HG03175 (cell line): ENCODE results near the gene DNAH2.
"Not testable (repeated sequence)": the region's sequence is repeated elsewhere in the genome, so short reads cannot be mapped to it uniquely, and the experiment has no call there.

Experiments
- ATAC-seq: cut with Tn5 transposase; IDR thresholded peaks from one replicate; pipeline ENCODE4 v1.9.1; 2021; ENCODE audit warnings: mild to moderate bottlenecking, moderate library complexity; ENCODE audit not compliant: unreplicated experiment

Gene DNAH2

DNA sequence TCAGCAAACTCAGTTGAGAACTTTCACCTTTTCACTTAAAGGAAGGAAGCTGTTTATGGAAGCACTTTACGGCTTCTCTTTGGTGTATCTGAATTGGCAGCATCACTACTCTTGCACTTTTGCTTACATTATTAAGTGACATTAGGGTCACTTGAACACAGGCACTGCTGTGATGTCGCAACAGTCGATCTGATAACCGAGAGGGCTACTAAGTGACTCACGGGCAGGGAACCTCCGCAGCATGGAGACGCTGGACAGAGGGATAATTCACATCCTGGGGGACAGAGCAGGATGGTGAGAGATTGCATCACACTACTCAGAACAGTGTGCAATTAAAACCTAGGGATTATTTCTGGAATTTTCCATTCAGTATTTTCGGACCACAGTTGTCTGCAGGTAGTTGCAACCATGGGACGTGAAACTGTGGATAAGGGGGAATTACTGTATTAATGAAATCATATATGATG lies 56.5 kb downstream of the DNAH2 start:
- ATAC-seq: no peak

DNA sequence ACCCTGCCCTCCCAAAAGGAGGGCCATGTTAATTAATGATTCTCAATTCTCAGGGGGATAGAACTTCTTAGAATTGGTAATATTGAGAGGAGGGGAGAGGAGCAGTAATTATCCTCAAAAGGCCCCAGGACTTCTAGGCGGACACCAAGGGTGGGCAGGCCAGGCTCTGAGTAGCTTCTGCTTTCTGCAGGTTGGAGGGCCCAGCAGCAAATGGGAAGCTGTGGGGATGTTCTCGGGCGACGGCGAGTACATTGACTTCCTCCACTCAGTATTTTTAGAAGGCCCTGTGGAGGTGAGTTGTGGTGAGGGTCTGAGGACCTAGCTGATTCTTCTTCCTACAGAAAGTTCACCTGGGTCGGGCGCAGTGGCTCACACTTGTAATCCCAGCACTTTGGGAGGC lies 57.5 kb downstream of the DNAH2 start:
- no peak for ATAC-seq

DNA sequence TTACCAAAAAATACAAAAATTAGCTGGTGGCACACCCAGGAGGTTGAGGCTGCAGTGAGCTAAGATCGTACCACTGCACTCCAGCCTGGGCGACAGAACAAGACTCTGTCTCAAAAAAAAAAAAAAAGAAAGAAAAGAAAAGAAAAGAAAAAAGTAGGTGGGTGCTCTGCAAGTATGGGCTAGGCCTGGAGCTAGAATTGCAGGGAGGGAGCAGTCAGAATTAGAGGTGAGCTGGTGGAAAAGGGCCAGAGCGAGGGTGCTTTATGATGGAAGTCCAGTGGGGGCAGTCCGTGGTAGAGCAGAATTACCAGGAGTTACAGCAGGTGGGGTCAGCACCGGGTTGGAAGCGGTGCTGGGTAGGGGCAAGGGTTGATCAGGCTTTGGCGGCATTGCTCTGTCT lies 59.5 kb downstream of the DNAH2 start:
- ATAC-seq: no peak

DNA sequence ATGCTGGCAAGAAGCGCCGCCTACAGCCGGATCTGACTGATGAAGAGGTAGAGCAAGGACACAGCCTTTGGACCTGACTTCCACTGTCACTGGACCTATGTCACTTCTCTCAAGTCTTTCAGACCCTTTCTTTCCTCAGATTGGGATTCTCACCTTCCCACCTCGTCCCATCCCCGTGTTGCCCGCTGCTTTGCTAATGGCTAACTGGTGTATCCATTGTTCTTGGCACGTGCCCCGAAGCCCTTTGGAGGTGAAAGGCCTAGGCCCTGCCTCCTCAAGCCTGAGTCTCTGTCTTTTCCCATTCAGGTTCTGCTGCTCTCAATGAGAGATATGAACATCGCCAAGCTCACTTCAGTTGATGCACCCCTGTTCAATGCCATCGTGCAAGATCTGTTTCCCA lies 63.2 kb downstream of the DNAH2 start:
- ATAC-seq: no peak

DNA sequence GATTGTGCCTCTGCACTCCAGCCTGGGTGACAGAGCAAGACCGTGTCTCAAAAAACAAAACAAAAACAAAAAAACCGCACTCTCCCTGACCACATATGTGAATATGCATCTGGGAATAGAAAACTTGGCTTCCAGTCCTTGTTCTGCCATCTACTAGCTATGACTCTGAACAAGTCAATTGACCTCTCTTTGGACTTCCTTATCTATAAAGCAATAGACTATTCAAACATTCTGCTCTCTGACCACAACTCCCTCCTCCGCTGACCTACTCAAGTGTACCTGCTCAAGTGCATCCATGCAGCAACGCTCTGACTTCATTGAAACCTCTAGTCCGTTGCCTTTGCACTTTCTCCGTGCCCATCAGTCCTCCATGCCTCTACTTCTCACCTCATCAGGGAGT lies 63.9 kb downstream of the DNAH2 start:
- no peak for ATAC-seq

DNA sequence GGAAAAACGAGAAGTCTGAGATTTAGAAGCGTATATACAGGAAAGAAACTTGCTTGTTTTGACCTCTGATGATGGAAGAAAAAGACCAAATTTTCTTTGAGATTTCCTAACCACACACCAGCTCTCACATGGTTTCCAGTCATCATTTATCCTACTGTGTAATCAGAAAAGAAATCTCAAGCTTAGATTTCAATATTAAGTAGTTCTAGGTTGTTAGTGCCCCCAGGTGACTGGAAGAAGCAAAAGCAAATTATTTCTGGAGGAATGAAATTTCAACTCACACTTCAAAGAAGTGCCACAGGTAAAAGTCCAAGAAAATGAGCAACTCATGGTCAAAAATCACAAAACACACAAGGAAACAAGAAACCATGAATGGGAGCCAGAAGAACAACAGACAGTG lies 64.7 kb downstream of the DNAH2 start:
- no peak for ATAC-seq

DNA sequence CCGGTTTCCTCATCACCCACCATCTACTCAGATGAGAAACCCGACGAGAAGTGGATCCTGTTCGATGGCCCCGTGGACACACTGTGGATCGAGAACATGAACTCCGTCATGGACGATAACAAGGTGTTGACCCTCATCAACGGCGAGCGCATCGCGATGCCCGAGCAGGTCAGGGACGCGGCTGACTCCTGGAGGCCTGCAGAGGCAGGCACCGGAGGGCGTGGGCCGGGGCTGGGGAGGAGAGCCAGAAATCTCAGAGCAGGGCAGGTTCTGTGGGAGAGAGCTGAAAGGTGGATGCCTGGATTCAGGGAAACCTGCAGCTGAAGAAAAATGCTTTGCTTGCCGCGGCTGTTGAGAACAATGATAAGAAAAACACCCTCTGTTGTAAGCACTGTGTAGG lies 69.3 kb downstream of the DNAH2 start:
- no peak for ATAC-seq

DNA sequence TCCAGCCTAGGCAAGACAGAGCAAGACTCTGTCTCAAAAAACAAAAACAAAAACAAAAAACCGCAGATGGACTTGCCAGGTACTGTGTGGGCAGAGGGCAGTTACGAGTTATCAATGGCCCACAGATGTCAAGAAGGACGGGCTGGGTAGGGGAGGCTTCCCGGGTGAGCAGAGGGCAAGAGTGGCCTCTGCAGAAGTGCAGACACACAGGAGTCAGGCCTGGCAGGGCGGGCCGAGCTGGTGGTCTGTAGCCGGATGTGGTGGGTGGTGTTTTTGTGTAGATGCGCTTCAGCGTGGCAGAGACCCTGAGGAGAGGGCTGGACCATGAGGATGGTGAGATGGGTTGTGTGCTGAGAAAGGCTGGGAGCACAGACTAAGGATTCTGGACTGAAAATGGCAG lies 71.6 kb downstream of the DNAH2 start:
- ATAC-seq: no peak

DNA sequence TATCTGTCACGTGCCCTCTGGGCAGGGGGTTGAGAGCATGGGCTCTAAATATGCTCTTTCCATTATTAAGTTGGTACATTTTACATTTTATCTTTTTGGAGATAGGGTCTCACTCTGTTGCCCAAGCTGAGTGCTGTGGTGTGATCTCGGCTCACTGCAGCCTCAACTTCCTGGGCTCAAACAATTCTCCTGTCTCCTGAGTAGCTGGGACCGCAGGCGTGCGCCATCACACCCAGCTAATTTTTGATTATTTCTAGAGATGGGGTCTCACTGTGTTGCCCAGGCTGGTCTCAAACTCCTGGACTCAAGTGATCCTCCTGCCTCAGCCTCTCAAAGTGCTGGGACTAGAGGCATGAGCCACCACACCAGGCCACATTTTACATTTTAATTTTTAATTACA lies 72.6 kb downstream of the DNAH2 start:
- no peak for ATAC-seq

DNA sequence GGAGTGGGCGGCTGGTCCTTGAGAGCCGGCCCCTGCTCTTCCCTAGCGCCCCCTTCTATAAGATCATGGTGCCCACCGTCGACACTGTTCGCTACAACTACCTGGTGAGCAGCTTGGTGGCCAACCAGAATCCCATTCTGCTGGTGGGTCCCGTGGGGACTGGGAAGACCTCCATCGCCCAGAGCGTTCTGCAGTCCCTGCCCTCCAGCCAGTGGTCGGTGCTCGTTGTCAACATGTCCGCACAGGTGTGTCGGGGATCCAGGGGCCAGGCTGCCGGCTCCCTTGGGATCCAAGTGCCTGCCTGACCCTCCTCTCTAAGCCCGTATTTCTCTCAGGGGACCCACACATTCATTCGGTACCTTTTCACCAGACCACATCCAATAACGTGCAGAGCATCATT lies 75.1 kb downstream of the DNAH2 start:
- no peak for ATAC-seq

DNA sequence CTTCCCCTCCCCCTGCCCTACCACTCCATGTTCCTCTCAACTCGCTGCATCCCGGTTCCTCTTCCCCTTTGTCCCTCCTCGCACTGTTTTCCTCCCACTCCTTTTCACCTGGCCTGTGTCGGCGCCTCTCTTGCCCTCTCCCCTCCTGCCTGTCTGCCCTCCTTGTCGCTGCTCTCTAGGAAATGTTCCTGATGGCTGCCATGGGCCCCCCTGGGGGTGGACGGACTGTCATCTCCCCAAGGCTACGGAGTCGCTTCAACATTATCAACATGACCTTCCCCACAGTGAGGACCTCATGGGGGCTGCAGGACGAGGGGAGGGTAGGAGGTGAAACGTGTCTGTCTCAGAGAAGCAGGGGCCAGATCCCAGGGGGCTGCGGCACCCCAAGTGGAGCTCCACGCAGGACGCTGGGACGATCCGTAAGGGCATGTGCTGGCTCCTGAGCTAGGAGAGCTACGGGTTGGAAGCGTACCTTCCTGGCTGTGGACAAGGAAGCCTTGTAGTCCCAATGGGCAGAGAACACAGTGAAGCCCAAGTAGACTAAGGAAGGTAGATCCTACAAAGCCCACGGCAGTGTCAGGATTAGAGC lies 76.6 kb downstream of the DNAH2 start:
- no peak for ATAC-seq

DNA sequence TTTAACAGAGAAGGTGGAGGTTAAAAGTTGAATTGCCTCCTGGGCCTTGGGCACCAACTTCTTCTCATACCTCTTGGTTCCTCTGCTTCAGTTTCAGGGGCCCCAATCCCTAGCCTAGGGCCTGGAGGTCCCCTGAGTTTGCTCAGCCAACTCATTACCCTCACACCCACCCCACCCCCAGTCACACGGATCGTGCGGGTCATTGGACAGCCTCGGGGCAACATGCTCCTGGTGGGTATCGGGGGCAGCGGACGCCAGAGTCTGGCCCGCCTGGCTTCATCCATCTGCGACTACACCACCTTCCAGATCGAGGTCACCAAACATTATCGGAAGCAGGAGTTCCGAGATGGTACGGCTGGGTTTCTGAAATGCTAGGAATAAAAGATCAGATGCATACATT lies 80.4 kb downstream of the DNAH2 start:
- no peak for ATAC-seq

DNA sequence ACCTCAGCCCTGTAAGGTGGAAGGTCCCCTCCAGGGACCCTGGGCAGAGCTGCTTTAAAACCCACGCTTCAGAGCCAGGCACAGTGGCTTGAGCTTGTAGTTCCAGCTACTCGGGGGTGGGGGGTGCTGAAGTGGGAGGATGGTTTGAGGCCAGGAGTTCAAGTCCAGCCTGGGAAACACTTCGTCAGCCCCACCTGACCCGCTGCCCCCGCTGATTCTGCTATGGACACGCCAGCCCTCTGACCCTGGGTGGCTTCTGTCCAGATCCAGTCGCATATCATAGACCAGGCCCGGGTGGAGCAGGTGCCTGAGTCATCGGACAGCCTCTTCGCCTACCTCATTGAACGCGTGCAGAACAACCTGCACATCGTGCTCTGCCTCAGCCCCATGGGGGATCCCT lies 81.3 kb downstream of the DNAH2 start:
- ATAC-seq: no peak

DNA sequence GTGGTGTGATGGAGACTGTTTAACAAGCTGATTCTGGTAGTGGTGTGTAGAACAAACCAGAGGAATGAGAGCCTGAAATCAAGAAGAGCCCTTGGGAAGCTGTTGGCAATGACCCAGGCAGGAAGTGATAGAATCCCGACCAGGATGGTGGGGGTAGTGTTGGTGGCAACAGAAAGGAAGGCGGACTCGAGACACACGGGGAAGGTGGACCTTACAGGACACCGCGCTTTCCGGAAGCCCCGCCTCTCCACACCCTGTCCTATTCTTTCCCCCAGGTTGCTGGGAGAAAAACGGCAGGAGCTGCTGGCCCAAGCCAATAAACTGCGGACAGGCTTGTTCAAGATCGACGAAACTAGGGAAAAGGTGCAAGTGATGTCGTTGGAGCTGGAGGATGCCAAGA lies 86.4 kb downstream of the DNAH2 start:
- ATAC-seq: no peak

DNA sequence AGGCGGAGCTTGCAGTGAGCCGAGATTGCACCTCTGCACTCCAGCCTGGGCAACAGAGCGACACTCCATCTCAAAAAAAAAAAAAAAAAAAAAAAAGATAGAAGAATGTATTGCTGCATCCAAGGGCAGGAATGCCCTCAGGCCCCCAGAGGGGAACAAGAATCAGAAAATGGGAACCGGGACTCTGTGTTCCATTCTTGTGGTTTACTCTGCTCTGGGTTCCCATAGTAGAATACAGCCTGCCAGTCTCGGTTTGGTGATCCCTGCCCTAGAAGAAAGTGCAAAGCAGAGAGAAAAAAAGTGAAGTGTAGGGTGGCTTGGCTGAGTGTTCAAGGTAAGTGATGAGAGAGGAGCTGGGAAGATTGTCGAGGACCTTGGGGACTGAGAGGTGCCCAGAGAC lies 89.0 kb downstream of the DNAH2 start:
- no peak for ATAC-seq

DNA sequence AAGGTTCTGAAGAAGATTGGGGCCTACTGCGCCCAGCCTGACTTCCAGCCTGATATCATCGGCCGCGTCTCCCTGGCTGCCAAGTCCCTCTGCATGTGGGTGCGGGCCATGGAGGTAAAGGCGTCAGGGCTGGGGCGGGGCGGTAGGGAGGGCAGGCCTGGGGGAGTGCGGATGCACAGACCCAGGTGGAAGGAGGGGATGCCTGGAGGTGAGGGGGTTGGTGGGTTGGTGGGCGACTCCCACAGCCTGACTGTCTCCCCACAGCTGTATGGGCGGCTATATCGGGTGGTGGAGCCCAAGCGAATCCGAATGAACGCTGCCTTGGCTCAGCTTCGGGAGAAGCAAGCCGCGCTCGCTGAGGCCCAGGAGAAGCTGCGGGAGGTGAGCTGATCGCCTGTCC lies 89.7 kb downstream of the DNAH2 start:
- ATAC-seq: no peak

DNA sequence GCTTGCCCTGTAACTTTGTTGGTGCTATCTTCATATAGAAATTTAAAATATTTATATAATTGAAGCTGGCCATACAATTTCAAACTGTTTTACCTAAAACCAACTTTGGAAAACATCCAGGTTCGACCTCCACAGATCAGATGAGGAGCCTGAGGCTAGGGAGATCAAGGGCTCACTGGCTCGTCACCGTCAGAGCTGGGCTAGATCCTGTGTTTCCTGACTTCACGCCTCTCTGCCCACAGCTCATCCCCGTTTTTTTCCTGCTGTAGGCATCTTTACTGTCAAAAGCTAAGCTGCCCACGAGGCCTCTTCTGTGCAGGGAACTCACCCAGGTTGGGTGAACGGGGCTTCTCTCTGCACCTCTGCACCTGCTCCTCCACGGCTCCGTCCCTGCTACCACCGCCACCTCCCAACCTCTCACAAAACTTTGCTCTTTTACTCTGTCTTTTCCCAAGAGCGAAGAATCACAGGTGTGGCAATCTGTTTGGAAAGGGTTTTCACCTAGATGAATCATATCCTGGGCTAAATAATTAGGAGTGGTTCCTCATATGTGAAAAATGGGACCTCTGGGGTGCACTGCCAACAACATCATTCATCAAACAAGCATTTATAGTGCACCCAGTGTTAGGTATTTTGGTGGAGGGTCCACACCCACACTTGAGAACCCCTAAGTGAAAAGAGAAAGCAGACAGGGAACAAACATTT lies 91.7 kb downstream of the DNAH2 start:
- no peak for ATAC-seq

DNA sequence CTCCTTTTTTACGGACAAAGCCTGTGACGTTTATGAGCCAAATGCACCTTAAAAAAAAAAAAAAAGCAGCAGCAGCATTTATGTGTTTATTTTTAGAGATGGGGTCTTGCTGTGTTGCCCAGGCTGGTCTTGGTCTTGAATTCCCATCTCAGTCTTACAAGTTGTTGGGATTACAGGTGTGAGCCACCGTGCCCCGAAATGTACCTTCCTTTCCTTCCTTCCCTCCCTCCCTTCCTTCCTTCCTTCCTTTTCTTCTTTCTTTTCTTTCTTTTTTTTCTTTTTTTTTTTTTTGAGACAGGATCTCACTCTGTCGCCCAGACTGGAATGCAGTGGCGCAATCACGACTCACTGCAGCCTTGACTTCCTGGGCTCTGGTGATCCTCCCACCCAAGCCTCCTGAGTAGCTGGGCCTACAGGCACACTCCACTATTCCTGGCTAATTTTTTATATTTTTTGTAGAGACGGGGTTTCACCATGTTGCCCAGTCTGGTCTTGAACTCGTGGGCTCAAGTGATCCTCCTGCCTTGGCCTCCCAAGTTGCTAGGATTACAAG lies 92.3 kb downstream of the DNAH2 start:
- ATAC-seq: not testable (repeated sequence)

DNA sequence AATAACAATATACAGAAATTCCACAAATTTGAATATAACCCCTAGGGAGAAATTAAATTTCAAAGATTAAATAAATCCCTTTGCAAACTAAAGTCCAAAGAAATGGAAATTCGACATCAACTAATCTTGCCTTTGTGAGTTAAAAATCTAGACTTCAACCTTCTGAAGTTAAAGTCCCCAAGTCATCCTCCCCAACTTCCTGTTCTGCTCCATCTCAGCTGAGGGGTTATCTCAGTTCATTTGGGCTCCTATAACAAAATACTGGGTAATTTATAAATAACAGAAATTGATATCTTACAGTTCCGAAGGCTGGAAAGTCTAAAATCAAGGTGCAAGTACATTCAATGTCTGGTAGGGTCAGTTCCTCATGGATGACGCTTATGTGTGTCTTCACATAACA lies 93.7 kb downstream of the DNAH2 start:
- ATAC-seq: no peak

DNA sequence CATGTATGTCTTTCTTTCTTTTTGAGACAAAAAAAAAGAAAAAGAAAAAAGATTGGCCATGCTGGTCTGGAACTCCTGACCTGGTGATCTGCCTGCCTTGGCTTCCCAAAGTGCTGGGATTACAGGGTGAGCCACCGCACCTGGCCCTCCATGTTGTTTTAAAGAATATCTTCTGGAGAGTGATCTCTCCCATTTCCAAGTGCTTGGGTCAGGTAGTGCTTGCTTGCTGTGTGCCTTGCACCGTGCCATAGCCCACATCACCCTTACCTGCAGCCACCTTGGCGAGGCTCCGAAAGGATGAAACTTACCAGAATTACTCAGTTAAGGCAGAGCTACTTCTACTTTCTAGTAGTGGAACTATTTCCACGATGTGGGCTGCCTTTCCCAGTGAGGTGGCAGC lies 97.4 kb downstream of the DNAH2 start:
- no peak for ATAC-seq

DNA sequence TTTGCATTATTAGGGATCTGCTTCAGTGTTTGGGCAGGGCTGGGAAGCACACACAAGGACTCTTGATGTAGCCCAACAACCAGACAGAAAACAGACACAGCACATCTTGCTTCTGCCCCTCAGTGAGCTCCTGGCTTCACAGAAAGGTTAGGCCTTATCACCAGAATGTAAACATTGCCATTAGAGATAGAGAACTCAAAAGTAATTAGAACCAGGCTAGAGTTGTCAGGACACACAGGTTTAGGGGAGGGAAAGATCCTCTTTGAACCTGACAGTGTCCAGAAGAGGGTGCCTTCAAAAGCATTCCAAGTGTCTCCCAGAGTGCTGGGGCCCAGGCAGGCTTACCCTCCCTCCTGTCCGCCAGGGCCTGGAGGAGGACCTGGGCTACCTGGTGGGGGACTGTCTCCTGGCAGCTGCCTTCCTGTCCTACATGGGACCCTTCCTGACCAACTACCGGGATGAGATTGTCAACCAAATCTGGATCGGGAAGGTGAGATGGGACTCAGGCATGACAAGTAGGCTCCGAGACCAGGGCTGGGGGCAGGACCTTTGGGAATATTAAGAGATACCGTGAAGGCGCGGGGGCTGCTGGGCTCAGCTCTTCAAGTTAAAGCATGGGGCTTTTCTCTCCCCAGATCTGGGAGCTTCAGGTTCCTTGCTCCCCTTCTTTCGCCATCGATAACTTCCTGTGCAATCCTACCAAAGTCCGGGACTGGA lies 99.5 kb downstream of the DNAH2 start:
- ATAC-seq: no peak

DNA sequence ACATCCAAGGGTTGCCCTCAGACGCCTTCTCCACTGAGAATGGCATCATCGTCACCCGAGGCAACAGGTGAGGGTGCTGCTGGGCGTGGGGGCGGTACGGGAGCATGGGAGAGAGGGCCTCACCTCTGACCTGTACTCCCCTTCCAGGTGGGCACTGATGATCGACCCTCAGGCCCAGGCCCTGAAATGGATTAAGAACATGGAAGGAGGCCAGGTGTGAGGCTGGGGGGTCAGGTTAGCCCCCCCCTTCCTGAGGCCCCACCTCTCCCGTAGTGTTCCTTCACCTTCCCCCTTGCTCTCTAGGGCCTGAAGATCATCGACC lies 100.1 kb downstream of the DNAH2 start:
- ATAC-seq: no peak
